ENCODE results near the gene AOAH. TPM values are rescaled to one million over a fixed set of nuclear protein-coding genes. Genes with fewer than 3 reads are reported as not detected.

AOAH gene
- total RNA-seq, 1 experiment from 2014 or later: not detected

- H3K4me3 ChIP-seq (ENCODE audit: low read depth, low read length, poor library complexity, severe bottlenecking): no peak overlapping the region
- intact Hi-C loops (cut with micrococcal nuclease; ENCODE audit: unreplicated experiment): no loop called here
- ChIA-PET POLR2A (ENCODE audit: low non-redundant PET) (interaction anchor here (0.5 kb wide), 1 partner anchor 134 kb away, joined by 3 read pairs; no protein-coding TSS in a partner anchor), CTCF (no interaction called here)
- H3K4me1 ChIP-seq (ENCODE audit: insufficient read depth, low read length, poor library complexity, severe bottlenecking): no peaks in the 10 kb centered on the region
- BruUV-seq (replicated peaks): no TSS peak
- DNase-seq (ENCODE audit: low spot score): peak; percentile 22
- no peak for TF ChIP-seq CTCF (conservative IDR thresholded peaks at IDR 0.05; ENCODE audit: low read depth, low read length)
- TF ChIP-seq EZH2 (IDR thresholded peaks at IDR 0.05; ENCODE audit: borderline replicate concordance, low read depth, low read length, poor library complexity, severe bottlenecking): no peak
- no peaks in the 10 kb centered on the region for H3K9me3 ChIP-seq (ENCODE audit: low read depth, low read length, poor library complexity, severe bottlenecking)
- H3K27me3 ChIP-seq (replicated peaks; ENCODE audit: insufficient read depth, low read depth, low read length, poor library complexity): no peaks in the 10 kb centered on the region
- no peaks in the 10 kb centered on the region for H3K36me3 ChIP-seq (ENCODE audit: insufficient read depth, low read length, poor library complexity, severe bottlenecking)
- no peak overlapping the region for H3K27ac ChIP-seq (ENCODE audit: low read depth, low read length, poor library complexity, severe bottlenecking)
These were observed 18.8 kb upstream of the AOAH start for GRCh38 chr7:36742911-36743775.

- H3K4me1 ChIP-seq (ENCODE audit: insufficient read depth, low read length, poor library complexity, severe bottlenecking): no peaks in the 10 kb centered on the region
- ChIA-PET CTCF (no interaction called here), POLR2A (ENCODE audit: low non-redundant PET) (no interaction called here)
- intact Hi-C loops (cut with micrococcal nuclease; ENCODE audit: unreplicated experiment): no loop called here
- no peaks in the 10 kb centered on the region for H3K27me3 ChIP-seq (replicated peaks; ENCODE audit: insufficient read depth, low read depth, low read length, poor library complexity)
- no peaks in the 10 kb centered on the region for H3K36me3 ChIP-seq (ENCODE audit: insufficient read depth, low read length, poor library complexity, severe bottlenecking)
- TF ChIP-seq CTCF (conservative IDR thresholded peaks at IDR 0.05; ENCODE audit: low read depth, low read length) (no peak), EZH2 (IDR thresholded peaks at IDR 0.05; ENCODE audit: borderline replicate concordance, low read depth, low read length, poor library complexity, severe bottlenecking) (no peak)
- no peak for DNase-seq (ENCODE audit: low spot score)
- no peak overlapping the region for H3K27ac ChIP-seq (ENCODE audit: low read depth, low read length, poor library complexity, severe bottlenecking)
- no peak overlapping the region for H3K4me3 ChIP-seq (ENCODE audit: low read depth, low read length, poor library complexity, severe bottlenecking)
- BruUV-seq (replicated peaks): no TSS peak
- no peaks in the 10 kb centered on the region for H3K9me3 ChIP-seq (ENCODE audit: low read depth, low read length, poor library complexity, severe bottlenecking)
These were observed 17.6 kb upstream of the AOAH start for GRCh38 chr7:36741866-36742265.

GRCh38 chr7:36739351-36739750, 15.1 kb upstream of the AOAH start:
- no peak for TF ChIP-seq EZH2 (IDR thresholded peaks at IDR 0.05; ENCODE audit: borderline replicate concordance, low read depth, low read length, poor library complexity, severe bottlenecking)
- no peak for TF ChIP-seq CTCF (conservative IDR thresholded peaks at IDR 0.05; ENCODE audit: low read depth, low read length)
- Histone ChIP-seq H3K27ac (ENCODE audit: low read depth, low read length, poor library complexity, severe bottlenecking) (no peak overlapping the region), H3K4me1 (ENCODE audit: insufficient read depth, low read length, poor library complexity, severe bottlenecking) (no peaks in the 10 kb centered on the region), H3K4me3 (ENCODE audit: low read depth, low read length, poor library complexity, severe bottlenecking) (no peak overlapping the region), H3K9me3 (ENCODE audit: low read depth, low read length, poor library complexity, severe bottlenecking) (no peaks in the 10 kb centered on the region), H3K36me3 (ENCODE audit: insufficient read depth, low read length, poor library complexity, severe bottlenecking) (no peaks in the 10 kb centered on the region), H3K27me3 (replicated peaks; ENCODE audit: insufficient read depth, low read depth, low read length, poor library complexity) (no peaks in the 10 kb centered on the region)
- DNase-seq (ENCODE audit: low spot score): no peak
- no TSS peak for BruUV-seq (replicated peaks)
- ChIA-PET CTCF (no interaction called here), POLR2A (ENCODE audit: low non-redundant PET) (no interaction called here)
- intact Hi-C loops (cut with micrococcal nuclease; ENCODE audit: unreplicated experiment): no loop called here
